CD4-positive, alpha-beta T cell (primary cell): ENCODE results near the gene UBE3C. TPM values are rescaled to one million over a fixed set of nuclear protein-coding genes. Genes with fewer than 3 reads are reported as not detected.

ENCODE experiments used
- ATAC-seq: fragments of 200-7000 bp; cut with Tn5 transposase; one replicate; pipeline ENCODE4 v1.10.0; 2022; ENCODE audit warnings: mild to moderate bottlenecking; ENCODE audit not compliant: poor library complexity
- CTCF ChIA-PET: fragments of 350-600 bp; sonication (Branson Sonifier 250); formaldehyde crosslinking; loops from one replicate; lab custom pipeline; 2021; ENCODE audit warnings: antibody characterized with exemption, inconsistent platforms; lab: Charles Lee
- POLR2A ChIA-PET: fragments of 350-600 bp; sonication (Branson Sonifier 250); formaldehyde crosslinking; loops from one replicate; lab custom pipeline; 2021; ENCODE audit warnings: antibody characterized with exemption, inconsistent platforms; lab: Charles Lee
- DNase-seq, 14 experiments: peaks; one replicate each; pipeline ENCODE4 v3.0.0-alpha.2; 2013 to 2020; ENCODE audit warnings: mixed read lengths in 2 of 14
- H3K27ac ChIP-seq, 2 donors: one replicate each; pipeline versions ENCODE4 v1.5.1 to v1.7.0; 2013; ENCODE audit warnings: low read length in 2 of 2, low read depth in 1 of 2, mild to moderate bottlenecking in 1 of 2
- H3K27me3 ChIP-seq, 2 experiments: 1 replicate in 1 of 2; 2 replicates in 1 of 2; pipeline versions ENCODE4 v1.6.1 to v1.7.0; 2013; ENCODE audit warnings: low read length in 2 of 2, control low read depth in 1 of 2, mild to moderate bottlenecking in 1 of 2, moderate library complexity in 1 of 2; ENCODE audit not compliant: insufficient read depth in 2 of 2, control insufficient read depth in 1 of 2
- H3K36me3 ChIP-seq: one replicate; pipeline ENCODE4 v1.6.1; 2013; ENCODE audit warnings: low read length, control low read depth; ENCODE audit not compliant: insufficient read depth
- H3K4me1 ChIP-seq: one replicate; pipeline ENCODE4 v1.6.1; 2013; ENCODE audit warnings: low read length, control low read depth; ENCODE audit not compliant: insufficient read depth
- H3K4me3 ChIP-seq: one replicate; pipeline ENCODE4 v1.5.1; 2013; ENCODE audit warnings: mild to moderate bottlenecking, low read length, moderate library complexity
- H3K9me3 ChIP-seq, 2 experiments: 1 replicate in 1 of 2; 2 replicates in 1 of 2; pipeline versions ENCODE4 v1.6.1 to v1.7.0; 2013; ENCODE audit warnings: low read length in 2 of 2, mild to moderate bottlenecking in 2 of 2, control low read depth in 1 of 2, moderate library complexity in 1 of 2; ENCODE audit not compliant: control insufficient read depth in 1 of 2, insufficient read depth in 1 of 2
- H3K27ac Mint-ChIP-seq: one replicate; pipeline ENCODE4 v1.8.0; 2020; ENCODE audit warnings: mixed read lengths
- H3K27me3 Mint-ChIP-seq: one replicate; pipeline ENCODE4 v1.8.0; 2021; ENCODE audit warnings: mixed read lengths
- H3K36me3 Mint-ChIP-seq: one replicate; pipeline ENCODE4 v1.8.0; 2021; ENCODE audit warnings: low read depth, mixed read lengths
- H3K4me1 Mint-ChIP-seq: one replicate; pipeline ENCODE4 v1.8.0; 2021; ENCODE audit warnings: low read depth, mixed read lengths
- H3K4me3 Mint-ChIP-seq: one replicate; pipeline ENCODE4 v1.8.0; 2020; ENCODE audit warnings: mild to moderate bottlenecking, mixed read lengths
- H3K9me3 Mint-ChIP-seq: one replicate; pipeline ENCODE4 v1.8.0; 2020; ENCODE audit warnings: mixed read lengths
- intact Hi-C, 2 experiments: fragments of 100-400 bp; cut with DNase I in 1 of 2; cut with micrococcal nuclease in 1 of 2; formaldehyde crosslinking; loops; one replicate each; pipeline versions ENCODE4 v1.15.1 to v1.9.0; 2023 to 2025; cut with DNase I, micrococcal nuclease
- total RNA-seq, 174 experiments: library from RNA in 2 of 174; stranded (reverse) in 2 of 174; gene quantifications; one replicate each; pipeline ENCODE4 v1.2.3 and lab custom pipeline; 2021 to 2026
- TF ChIP-seq, protein P1 (sequence below): fragments of 200-600 bp; IDR thresholded peaks from one replicate; pipeline ENCODE4 v1.8.0; 2022; ENCODE audit warnings: antibody characterized with exemption, mild to moderate bottlenecking

UBE3C gene
- total RNA-seq, 2 experiments from 2014 or later = 30.8 to 32.3 TPM

GRCh38 chr7:157228864-157229422 lies 90.2 kb downstream of the UBE3C start:
- no peaks in the 10 kb centered on the region for H3K27me3 Mint-ChIP-seq
- no peak overlapping the region for H3K27ac Mint-ChIP-seq
- no peak overlapping the region for H3K4me3 ChIP-seq
- H3K4me1 ChIP-seq = no peaks in the 10 kb centered on the region
- TF ChIP-seq, protein P1, sequence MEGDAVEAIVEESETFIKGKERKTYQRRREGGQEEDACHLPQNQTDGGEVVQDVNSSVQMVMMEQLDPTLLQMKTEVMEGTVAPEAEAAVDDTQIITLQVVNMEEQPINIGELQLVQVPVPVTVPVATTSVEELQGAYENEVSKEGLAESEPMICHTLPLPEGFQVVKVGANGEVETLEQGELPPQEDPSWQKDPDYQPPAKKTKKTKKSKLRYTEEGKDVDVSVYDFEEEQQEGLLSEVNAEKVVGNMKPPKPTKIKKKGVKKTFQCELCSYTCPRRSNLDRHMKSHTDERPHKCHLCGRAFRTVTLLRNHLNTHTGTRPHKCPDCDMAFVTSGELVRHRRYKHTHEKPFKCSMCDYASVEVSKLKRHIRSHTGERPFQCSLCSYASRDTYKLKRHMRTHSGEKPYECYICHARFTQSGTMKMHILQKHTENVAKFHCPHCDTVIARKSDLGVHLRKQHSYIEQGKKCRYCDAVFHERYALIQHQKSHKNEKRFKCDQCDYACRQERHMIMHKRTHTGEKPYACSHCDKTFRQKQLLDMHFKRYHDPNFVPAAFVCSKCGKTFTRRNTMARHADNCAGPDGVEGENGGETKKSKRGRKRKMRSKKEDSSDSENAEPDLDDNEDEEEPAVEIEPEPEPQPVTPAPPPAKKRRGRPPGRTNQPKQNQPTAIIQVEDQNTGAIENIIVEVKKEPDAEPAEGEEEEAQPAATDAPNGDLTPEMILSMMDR = peak; percentile 12
- DNase-seq (peak in 11 of 14 experiments; percentile 5 to 49 (median 25)), ATAC-seq (peak; percentile 49)
- peaks cover 69% of the 10 kb centered on the region for H3K36me3 ChIP-seq
- H3K27me3 ChIP-seq = no peaks in the 10 kb centered on the region
- intact Hi-C loops = loop anchor here (2.0 to 5.0 kb wide), 2 partner anchors 112 to 113 kb away; no protein-coding TSS in a partner anchor
- no peaks in the 10 kb centered on the region for H3K4me1 Mint-ChIP-seq
- H3K9me3 Mint-ChIP-seq = no peaks in the 10 kb centered on the region
- H3K4me3 Mint-ChIP-seq = no peak overlapping the region
- CTCF ChIA-PET = no interaction called here
- POLR2A ChIA-PET = no interaction called here
- peaks cover 75% of the 10 kb centered on the region for H3K36me3 Mint-ChIP-seq
- no peak overlapping the region for H3K27ac ChIP-seq
- no peaks in the 10 kb centered on the region for H3K9me3 ChIP-seq

DNA sequence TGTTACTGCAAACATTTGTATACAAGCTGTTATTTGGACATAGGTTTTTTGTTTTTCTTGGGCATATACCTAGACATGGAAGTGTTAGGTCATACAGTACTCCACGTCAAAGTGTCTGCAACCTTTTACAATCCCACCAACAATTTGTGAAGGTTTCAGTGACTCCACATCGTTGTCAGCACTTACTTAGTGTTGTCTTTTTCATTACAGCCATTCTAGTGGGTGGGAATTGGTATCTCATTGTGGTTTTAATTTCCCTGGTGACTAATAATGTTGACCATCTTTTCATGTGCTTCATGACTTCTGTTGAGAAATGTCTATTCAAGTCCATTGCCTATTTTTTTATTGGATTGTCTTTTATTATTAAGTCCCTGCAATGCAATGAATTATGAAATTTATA lies 95.0 kb downstream of the UBE3C start:
- no peaks in the 10 kb centered on the region for H3K4me1 Mint-ChIP-seq
- Histone ChIP-seq H3K4me3 (no peak overlapping the region), H3K9me3 (no peaks in the 10 kb centered on the region), H3K27ac (no peak overlapping the region), H3K27me3 (no peaks in the 10 kb centered on the region), H3K36me3 (peaks cover 67% of the 10 kb centered on the region), H3K4me1 (no peaks in the 10 kb centered on the region)
- TF ChIP-seq, protein P1 = no peak
- H3K27ac Mint-ChIP-seq = no peak overlapping the region
- intact Hi-C loops = no loop called here
- no peak for ATAC-seq
- DNase-seq = no peak
- no peaks in the 10 kb centered on the region for H3K9me3 Mint-ChIP-seq
- ChIA-PET POLR2A (no interaction called here), CTCF (no interaction called here)
- no peak overlapping the region for H3K4me3 Mint-ChIP-seq
- no peaks in the 10 kb centered on the region for H3K27me3 Mint-ChIP-seq
- peaks cover 75% of the 10 kb centered on the region for H3K36me3 Mint-ChIP-seq

DNA sequence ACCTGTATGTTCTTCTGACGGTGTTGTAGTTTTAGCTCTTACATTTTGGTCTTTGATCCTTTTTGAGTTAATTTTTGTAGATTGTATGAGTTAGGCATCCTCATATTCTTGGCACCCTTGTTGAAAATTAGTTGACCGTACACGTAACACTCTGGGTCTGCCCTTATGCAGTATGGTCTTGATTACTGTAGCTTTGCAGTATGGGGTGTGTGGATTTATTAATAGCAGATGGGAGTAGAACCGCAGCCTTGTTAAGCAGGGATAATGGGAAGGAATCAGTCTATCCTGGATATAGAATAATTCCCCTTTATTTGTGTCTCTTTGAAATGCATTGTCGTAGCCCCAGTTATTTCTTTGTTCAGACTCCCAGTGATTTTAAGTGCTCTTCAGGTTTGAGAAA lies 95.5 kb downstream of the UBE3C start:
- Histone ChIP-seq H3K36me3 (peaks cover 68% of the 10 kb centered on the region), H3K9me3 (no peaks in the 10 kb centered on the region), H3K27ac (no peak overlapping the region), H3K4me1 (no peaks in the 10 kb centered on the region), H3K27me3 (no peaks in the 10 kb centered on the region), H3K4me3 (no peak overlapping the region)
- Mint-ChIP-seq H3K4me1 (no peaks in the 10 kb centered on the region), H3K4me3 (no peak overlapping the region), H3K9me3 (no peaks in the 10 kb centered on the region), H3K27me3 (no peaks in the 10 kb centered on the region), H3K27ac (no peak overlapping the region), H3K36me3 (peaks cover 75% of the 10 kb centered on the region)
- DNase-seq (no peak), ATAC-seq (no peak)
- ChIA-PET CTCF (no interaction called here), POLR2A (no interaction called here)
- intact Hi-C loops = no loop called here
- TF ChIP-seq, protein P1 = no peak
